Suprapubic skin (tissue), 4 donors: ENCODE measurements around the gene FBH1. TPM values are rescaled to one million over a fixed set of nuclear protein-coding genes. Genes with fewer than 3 reads are reported as not detected.
"Not testable (repeated sequence)": the region's sequence is repeated elsewhere in the genome, so short reads cannot be mapped to it uniquely, and the experiment has no call there.

ENCODE experiments used
- DNase-seq, 2 donors: peaks; one replicate each; pipeline ENCODE4 v3.0.0-alpha.2; 2019; ENCODE audit warnings: low spot score in 2 of 2
- H3K27ac ChIP-seq: fragments of 200-600 bp; sonication (generic); one replicate; pipeline ENCODE4 v1.5.1; 2019
- H3K27me3 ChIP-seq: fragments of 200-600 bp; sonication (generic); one replicate; pipeline ENCODE4 v1.5.1; 2019
- H3K36me3 ChIP-seq: fragments of 200-600 bp; sonication (generic); one replicate; pipeline ENCODE4 v1.5.1; 2019
- H3K4me1 ChIP-seq: fragments of 200-600 bp; sonication (generic); one replicate; pipeline ENCODE4 v1.5.1; 2019
- H3K4me3 ChIP-seq: fragments of 200-600 bp; sonication (generic); one replicate; pipeline ENCODE4 v1.5.1; 2019; ENCODE audit warnings: mild to moderate bottlenecking
- H3K9me3 ChIP-seq: fragments of 200-600 bp; sonication (generic); one replicate; pipeline ENCODE4 v1.5.1; 2019
- CTCF ChIP-seq, 2 donors: fragments of 200-600 bp in 1 of 2; fragments of 450-650 bp in 1 of 2; sonication (generic) in 1 of 2; IDR thresholded peaks; one replicate each; pipeline ENCODE4 v1.5.1; 2016 to 2019; ENCODE audit warnings: antibody characterized with exemption in 2 of 2, mild to moderate bottlenecking in 1 of 2, moderate library complexity in 1 of 2
- EP300 ChIP-seq: sonication (generic); formaldehyde crosslinking; IDR thresholded peaks from one replicate; pipeline ENCODE4 v1.6.1; 2017; ENCODE audit warnings: antibody characterized with exemption
- POLR2A ChIP-seq, 2 donors: fragments of 450-650 bp; IDR thresholded peaks; one replicate each; pipeline ENCODE4 v1.6.1; 2017; ENCODE audit warnings: antibody characterized with exemption in 2 of 2, mild to moderate bottlenecking in 2 of 2, moderate library complexity in 2 of 2
- POLR2AphosphoS5 ChIP-seq, 3 donors: sonication (generic); formaldehyde crosslinking; IDR thresholded peaks; one replicate each; pipeline ENCODE4 v1.6.1; 2017; ENCODE audit warnings: antibody characterized with exemption in 3 of 3
- WGBS: methylation state at CpG from one replicate; pipeline ENCODE4 v1.1.5; 2018; 5-methylcytosine and 5-hydroxymethylcytosine counted together
- total RNA-seq, 4 donors: library from RNA; depleted of rRNA; stranded (reverse); fragments of >200 nt; gene quantifications; one replicate each; pipeline ENCODE4 v1.1.0, GENCODE V29; 2016

Gene FBH1
- total RNA-seq, 4 donors from 2014 or later: 70.9 to 131 (median 90.6) TPM

- H3K4me1 ChIP-seq: no peaks in the 10 kb centered on the region
- H3K9me3 ChIP-seq: no peaks in the 10 kb centered on the region
- TF ChIP-seq POLR2A (IDR thresholded peaks at IDR 0.05) (no peak), POLR2AphosphoS5 (IDR thresholded peaks at IDR 0.05) (no peak), EP300 (no peak), CTCF (IDR thresholded peaks at IDR 0.05) (no peak)
- 86% methylated on average over 5 of the region's 5 CpGs for WGBS
- H3K4me3 ChIP-seq: no peak overlapping the region
- no peak for DNase-seq
- H3K27me3 ChIP-seq: no peaks in the 10 kb centered on the region
- H3K27ac ChIP-seq: no peak overlapping the region
- no peaks in the 10 kb centered on the region for H3K36me3 ChIP-seq
Observed at GRCh38 chr10:5858811-5859210, 31.2 kb upstream of the FBH1 start.

GRCh38 chr10:5860066-5860465 is 30.0 kb upstream of the FBH1 start:
- no peaks in the 10 kb centered on the region for H3K9me3 ChIP-seq
- H3K4me3 ChIP-seq: no peak overlapping the region
- H3K27ac ChIP-seq: no peak overlapping the region
- no peaks in the 10 kb centered on the region for H3K4me1 ChIP-seq
- DNase-seq: no peak
- H3K36me3 ChIP-seq: no peaks in the 10 kb centered on the region
- TF ChIP-seq CTCF (IDR thresholded peaks at IDR 0.05): no peak
- TF ChIP-seq POLR2AphosphoS5 (IDR thresholded peaks at IDR 0.05): no peak
- 81% methylated on average over 7 of the region's 7 CpGs for WGBS
- H3K27me3 ChIP-seq: no peaks in the 10 kb centered on the region

GRCh38 chr10:5862360-5862961 is 27.6 kb upstream of the FBH1 start:
- no peak overlapping the region for H3K27ac ChIP-seq
- DNase-seq: no peak
- no peaks in the 10 kb centered on the region for H3K4me1 ChIP-seq
- H3K4me3 ChIP-seq: no peak overlapping the region
- no peaks in the 10 kb centered on the region for H3K27me3 ChIP-seq
- no peak for TF ChIP-seq POLR2AphosphoS5 (IDR thresholded peaks at IDR 0.05)
- TF ChIP-seq POLR2A (IDR thresholded peaks at IDR 0.05): no peak
- TF ChIP-seq EP300: no peak
- TF ChIP-seq CTCF (IDR thresholded peaks at IDR 0.05): no peak
- no peaks in the 10 kb centered on the region for H3K36me3 ChIP-seq
- H3K9me3 ChIP-seq: no peaks in the 10 kb centered on the region
- whole genome bisulfite sequencing: 95% methylated on average over 7 of the region's 7 CpGs

GRCh38 chr10:5862981-5863685 is 26.9 kb upstream of the FBH1 start:
- H3K27ac ChIP-seq, H3K4me3 ChIP-seq, H3K4me1 ChIP-seq, DNase-seq, H3K36me3 ChIP-seq, H3K27me3 ChIP-seq, H3K9me3 ChIP-seq: not testable (repeated sequence)
- 93% methylated on average over 9 of the region's 9 CpGs for WGBS

GRCh38 chr10:5866451-5867081 is 23.5 kb upstream of the FBH1 start:
- not testable (repeated sequence) for H3K27ac ChIP-seq, H3K36me3 ChIP-seq, H3K4me1 ChIP-seq, DNase-seq, H3K9me3 ChIP-seq, H3K27me3 ChIP-seq, H3K4me3 ChIP-seq
- WGBS: 77% methylated on average over 5 of the region's 5 CpGs

- H3K9me3 ChIP-seq, H3K27me3 ChIP-seq, H3K36me3 ChIP-seq, DNase-seq, H3K27ac ChIP-seq, H3K4me1 ChIP-seq, H3K4me3 ChIP-seq: not testable (repeated sequence)
- 48% methylated on average over 4 of the region's 4 CpGs for WGBS
Observed at GRCh38 chr10:5867091-5867615, 22.9 kb upstream of the FBH1 start.

GRCh38 chr10:5868383-5868782 is 21.7 kb upstream of the FBH1 start:
- DNase-seq, H3K27me3 ChIP-seq, H3K9me3 ChIP-seq, H3K4me3 ChIP-seq, H3K36me3 ChIP-seq, H3K4me1 ChIP-seq, H3K27ac ChIP-seq: not testable (repeated sequence)
- 91% methylated on average over 8 of the region's 8 CpGs for WGBS
